HTERT RPE-1 (cell line): Measurements from ENCODE around the gene MRPS2.

ENCODE experiments used
- in situ Hi-C: fragments of 300-500 bp; cut with MboI; formaldehyde crosslinking; loops from 4 replicates; pipeline ENCODE4 v1.14.3; 2020; ENCODE audit warnings: low sequenced_read_pairs

Gene MRPS2

DNA sequence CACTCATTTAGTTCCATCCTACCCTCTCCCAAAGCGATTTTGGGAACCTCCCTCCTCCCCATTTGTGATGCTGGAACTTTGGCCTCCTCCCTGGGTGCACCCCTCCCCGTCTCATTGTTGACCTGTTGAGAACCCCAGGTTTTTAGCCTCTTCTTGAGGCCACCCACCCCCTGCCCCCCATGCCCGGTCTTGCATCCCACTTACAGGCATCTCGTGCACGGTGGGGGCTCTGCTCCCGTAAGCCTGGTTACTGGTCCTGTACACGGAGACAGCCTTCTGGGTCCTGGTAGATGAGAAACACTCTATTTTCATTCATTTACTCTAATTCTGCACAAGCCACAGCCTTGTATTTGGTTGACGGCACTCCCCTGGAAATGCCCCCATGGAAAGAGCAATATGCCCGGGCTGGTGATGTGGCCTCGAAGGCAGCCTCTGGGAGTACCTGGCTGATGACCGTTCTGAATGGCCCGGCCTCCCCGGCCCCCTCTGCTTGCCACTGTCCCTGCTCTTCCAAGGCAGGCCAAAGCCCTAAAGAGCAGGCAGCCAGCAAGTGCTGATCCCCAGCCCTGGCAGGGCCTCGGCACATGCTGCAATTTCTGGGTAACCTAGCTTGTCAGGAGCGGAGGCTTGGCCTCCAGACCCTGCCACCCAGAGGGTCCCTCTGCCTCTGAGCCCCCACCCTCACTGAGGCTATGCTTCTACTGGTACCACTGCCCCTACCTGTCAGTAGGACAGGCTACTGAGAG is 1.9 kb upstream of the MRPS2 start:
- in situ Hi-C loops, result no loop called here

DNA sequence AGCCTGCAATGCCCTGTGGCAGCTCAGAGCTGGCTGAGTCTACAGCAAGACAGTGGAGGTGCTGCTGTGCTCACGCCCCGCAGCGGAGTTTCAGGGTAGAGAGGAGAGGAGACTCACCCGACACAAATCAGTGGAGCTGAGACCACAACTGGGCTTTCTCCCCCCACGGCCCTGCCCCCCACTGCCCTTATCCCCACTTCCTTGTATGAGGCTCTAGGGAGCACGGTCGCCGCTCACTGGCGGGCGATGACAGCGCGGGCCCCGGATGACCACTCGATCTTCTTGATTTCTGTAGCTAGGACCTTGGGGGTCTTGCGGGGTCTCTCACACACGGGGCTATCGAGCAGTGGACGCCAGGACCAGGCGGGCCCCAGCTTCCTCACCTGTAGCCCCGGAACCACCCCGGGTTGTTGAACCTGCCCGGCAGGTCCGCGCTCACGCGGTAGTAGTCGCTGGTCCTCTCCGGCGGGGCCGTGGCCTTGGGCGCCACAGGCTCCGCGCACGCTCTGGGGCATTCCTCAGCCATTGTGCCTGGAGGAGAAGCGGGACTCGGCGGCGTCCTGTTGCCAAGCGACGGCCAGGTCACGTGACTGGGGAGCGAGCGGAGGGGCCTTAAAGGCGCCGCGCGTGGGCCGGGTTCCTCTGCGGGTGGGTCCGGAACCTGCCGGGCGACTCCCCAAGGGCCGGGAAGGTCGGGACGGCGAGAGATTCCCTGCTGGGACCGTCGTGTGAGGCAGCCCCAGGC is 984 bp upstream of the MRPS2 start:
- in situ Hi-C loops, result no loop called here

DNA sequence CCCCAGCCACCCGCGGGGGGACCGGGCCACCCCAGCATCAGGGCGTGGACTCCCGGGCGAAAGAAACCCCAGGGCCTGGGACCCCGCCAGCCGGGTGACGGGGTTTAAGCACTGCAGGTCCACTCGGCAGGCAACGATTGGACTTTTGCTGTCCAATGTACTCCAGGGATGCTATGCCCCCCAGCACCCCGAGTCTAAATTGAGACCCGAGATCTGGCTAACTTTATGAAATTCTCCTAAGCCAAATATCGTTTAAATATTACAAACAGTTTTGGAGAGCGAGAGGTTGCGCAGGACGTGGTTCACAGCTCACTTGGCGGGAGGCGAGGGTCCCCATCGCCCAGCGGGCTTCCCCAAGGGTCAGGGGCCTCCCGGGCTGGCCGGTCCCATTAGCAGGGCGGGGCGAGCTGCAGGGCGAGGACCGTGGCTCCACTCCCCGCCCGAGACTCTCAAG is 384 bp upstream of the MRPS2 start:
- in situ Hi-C loops, result no loop called here

DNA sequence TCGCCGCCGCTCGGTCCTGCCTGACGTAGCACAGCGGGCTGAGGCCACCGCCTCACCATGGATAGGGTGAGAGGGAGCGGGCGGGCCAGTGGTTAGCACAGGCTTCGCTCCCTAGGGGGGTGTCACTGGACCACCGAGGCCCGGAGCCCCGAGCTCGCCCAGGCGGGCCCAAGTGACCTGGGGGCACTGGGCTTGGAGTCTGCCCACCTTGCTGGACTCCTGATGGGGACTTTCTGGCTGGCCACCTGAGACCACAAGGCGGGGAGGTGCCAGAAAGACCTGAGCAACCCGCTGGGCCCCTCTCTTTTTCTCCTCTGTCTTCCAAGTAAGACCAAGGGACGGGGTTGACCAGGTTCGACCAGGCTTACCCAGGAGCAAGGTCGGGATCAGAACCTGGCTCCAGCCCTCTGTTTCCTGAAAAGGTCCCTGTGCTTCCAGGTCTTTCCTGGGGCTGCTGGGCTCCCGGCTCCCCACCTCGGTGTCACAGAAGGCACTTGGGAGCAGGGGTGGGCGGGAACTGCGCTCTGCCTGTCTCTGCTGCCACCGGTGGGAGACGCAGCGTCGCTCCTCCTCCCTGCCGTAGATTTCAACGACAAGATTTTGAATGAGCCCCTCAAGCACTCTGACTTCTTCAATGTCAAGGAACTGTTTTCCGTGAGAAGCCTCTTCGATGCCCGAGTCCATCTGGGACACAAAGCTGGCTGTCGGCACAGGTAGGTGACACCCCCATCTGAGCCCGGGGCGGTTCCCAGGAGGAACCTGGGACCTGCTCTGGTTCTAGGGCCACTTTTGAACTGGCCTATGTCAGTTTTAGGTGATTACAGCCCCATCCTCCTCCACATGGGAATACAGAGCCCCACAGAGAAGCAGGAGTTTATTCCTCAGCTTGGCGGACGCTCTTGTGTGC is 1.0 kb downstream of the MRPS2 start:
- in situ Hi-C loops, result no loop called here

DNA sequence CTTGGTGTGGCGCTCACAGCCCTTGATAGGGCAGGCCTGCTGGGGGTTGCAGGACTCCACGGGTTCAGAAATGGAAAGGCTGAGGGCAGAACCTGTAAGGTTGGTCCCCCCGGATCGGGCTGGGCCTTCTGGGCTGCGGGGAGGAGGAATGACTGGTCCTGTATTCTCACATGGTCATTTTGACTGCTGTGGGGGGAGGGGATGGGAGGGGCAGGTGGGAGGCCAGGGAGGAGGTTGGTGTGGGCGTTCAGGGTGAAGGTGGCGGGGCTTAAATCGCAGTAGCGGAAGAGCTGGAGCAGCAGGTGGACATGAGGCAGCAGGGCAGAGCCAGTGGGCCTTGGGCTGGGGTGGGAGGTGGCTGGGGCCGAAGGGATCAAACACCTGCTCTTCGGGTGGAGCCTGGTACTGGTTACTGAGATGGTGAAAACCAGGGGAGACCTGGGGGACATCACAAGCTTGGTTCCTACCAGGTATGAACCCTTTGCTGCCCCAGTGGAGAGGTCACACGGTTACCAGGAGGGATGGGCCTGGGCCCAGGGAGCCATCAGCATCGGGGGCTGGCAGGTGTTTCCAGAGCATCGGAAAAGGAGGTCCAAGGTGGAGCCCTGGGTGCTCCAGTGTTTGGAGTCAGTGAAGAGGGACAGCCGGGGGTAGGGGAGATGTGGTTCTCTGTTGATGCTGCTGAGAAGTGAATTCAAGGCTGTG is 1.8 kb downstream of the MRPS2 start:
- in situ Hi-C loops, result no loop called here

DNA sequence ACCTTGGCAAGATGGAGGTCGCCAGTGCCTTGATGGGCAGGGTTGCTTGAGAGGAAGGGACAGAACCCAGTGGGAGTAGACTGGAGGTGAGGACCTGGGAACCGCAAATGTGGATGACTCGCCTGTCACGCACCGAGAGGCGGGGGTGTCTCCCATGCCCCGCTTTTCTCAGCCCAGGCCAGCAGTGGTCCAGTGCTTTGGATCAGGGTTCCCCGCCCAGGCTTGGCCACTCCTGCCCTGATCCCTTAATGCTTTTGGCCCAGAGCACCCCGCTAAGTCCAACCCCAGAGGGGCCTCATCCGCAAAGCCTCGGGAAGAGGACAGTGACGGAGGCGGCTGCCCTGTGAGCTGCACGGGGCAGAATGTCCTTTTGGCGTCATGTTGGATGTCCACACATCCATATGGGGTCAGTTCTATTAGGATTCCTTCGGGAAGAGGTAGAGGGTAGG is 2.4 kb downstream of the MRPS2 start:
- in situ Hi-C loops, result no loop called here

DNA sequence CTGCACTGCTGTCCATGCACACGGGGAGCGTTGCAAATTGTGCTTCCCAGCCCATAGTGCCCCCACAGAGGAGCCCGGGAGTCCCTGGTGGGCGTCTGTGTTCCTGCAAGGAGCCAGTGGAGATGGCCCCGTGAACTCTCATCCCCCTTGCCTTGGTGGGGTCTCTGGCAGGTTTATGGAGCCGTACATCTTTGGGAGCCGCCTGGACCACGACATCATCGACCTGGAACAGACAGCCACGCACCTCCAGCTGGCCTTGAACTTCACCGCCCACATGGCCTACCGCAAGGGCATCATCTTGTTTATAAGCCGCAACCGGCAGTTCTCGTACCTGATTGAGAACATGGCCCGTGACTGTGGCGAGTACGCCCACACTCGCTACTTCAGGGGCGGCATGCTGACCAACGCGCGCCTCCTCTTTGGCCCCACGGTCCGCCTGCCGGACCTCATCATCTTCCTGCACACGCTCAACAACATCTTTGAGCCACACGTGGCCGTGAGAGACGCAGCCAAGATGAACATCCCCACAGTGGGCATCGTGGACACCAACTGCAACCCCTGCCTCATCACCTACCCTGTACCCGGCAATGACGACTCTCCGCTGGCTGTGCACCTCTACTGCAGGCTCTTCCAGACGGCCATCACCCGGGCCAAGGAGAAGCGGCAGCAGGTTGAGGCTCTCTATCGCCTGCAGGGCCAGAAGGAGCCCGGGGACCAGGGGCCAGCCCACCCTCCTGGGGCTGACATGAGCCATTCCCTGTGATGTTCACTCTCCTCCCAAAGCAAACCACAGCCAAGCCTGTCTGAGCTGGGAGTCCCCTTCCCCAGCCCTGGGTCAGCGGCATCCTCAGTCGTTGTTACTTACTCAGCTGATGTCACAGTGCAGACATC is 3.1 kb downstream of the MRPS2 start:
- in situ Hi-C loops, result no loop called here

DNA sequence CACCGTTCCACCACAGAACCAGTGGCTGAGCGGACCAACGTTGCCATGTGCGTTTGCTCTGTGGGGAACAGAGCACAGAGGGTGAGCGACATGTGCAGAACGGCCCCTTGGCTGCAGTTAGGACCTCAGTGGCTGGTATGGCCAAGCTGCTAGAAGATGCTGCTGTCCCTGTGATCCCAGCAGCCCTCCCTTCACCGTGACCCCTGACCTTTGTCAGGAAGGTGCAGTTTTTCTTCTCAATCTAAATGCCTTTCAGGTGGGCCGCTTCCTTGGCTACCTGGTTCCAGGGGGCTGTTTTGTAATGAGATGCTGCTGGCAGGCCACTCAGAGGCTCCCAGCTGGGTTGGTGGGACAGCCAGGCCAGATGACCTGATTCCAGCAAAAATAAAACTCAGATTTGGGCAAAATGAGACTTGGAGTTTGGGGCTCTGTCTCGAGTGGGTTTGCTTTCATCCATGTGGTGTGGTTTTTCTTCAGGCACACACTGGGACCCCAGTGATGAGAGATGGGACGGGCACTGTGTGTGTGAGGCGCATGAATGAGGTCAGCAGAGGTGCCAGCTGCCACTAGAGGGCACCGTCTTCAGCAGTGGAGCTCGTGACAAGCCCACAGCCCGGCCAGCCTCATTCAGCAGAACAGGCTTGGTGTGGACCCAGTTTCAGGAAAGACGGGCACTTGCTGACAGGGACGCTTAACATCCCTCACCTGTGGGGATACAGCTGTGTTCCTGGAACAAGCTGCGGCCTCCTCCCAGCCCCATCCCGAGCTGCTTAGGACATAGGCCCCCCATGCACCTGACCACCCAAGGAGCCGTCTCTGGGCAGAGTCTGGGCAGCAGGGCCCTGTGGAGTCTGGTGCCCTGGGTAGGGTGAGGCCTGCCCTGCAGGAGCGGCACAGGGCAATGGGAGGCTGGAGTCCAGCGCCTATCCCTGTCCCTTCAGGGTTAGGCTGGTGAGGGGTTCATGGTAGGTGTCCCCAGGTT is 4.1 kb downstream of the MRPS2 start:
- in situ Hi-C loops, result no loop called here

DNA sequence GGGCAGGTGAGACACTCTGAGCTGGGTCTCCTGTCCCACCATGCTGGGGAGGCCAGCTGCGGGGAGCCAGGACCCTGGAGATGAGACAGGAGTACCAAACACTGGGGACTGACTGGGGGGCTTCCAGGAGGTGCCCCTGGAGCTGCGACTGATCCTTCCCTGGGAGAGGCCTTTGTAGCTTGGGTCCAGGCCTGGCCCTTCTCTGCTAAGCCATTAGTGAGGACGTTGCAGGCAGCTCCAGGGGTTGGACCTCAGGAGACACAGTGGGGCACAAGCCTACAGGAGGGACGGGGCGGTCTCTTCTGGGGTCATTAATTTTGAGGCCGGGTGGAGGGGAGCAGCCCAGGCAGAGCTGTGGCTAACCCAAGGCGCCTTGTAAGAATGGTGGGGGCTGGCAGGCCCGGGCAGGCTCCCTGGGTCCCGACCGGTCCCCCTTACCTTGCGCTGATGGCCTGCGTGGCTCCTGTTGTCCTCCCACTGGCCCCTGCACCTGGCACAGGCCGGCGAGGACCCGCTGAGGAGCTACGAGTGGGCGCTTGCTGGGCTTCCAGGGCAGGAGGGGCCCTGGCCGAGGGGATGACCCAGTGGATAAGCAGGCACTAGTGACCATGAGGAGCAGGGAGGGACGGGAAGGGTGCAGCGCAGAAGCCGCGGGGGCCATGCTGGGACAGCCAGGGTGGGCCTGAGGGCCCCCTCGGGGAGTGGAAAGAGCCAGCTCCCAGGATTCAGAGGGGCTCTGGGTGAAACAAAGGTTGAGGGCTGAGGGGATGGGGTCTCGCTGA is 5.1 kb downstream of the MRPS2 start:
- in situ Hi-C loops, result no loop called here

DNA sequence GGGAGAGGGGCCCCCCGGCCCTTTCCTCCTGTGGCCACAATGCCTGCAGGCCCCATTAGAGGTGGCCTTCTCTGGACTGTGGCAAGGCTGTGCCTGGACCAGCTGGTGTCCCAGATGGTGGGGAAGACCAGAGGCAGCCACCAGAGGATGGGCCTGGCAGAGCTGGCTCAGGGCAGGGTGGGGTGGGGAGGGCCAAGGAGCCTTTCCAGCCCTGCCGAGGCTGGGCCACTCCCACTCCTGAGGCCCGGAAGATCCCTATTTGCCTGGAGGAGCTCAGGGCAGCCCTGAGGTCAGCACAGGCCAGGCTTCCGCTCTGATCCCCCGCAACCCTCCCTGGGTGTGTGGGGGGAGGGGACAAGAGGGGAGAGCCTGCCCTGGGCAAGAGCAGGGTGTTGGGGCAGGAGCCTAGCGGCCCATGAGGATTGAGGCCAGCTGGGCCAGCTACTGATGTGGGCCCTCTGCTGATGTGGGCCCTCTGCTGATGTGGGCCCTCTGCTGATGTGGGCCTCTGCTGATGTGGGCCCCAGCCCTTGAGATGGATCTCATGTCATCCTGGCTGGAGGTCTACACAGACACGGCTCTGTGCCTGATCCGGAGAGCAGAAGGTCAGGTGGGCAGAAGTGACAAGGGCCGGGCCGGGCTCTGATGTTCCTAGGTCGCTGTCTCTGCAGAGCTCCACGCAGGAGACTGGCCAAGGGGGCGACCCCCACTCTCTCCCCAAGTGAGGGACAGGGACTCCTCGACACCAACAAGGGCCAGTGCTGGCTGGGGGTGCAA is 6.0 kb downstream of the MRPS2 start:
- in situ Hi-C loops, result no loop called here

DNA sequence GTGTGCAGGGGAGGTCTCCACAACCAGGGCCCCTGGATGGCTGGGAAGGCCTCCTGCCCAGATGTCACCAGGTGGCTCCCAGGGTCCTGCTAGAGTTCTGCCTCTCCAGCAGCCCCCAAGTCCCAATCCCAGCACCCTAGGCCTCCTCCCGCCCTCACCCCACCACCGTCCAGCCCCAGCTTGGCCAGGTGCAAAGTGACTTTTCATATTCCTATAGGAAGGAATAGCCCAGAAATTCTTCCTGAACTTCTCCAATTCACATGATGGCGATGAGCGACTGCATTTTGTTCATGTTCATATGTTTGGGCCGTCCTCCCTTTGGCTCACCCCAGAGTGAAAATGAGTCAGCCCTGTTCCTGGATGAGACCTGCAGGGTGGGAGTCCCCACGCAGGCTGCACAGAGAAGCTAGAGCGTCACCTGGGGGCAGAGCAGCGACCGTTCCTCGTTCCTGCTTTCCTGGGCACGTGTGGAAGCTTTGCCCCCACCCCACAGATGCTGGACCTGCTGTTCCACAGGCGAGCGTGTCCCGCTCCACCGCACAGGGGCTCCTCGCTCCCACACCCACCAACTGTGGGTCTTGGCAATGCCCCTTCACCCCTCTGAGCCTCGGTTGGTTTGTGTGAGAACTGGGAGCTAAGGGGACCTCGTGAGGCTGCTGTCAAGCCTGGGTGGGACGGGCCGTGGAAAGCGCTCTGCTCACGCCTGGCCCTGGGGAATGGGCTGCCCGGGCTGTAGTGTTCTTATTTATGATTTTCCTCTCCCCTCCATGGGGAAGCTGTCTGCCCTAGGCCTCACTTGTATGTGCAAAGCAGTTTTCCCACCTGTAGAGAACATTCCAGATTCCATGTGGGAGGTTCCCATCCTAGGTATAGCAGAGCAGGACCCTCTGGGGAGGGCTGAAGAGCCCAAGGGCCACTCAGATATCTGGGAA is 6.9 kb downstream of the MRPS2 start:
- in situ Hi-C loops, result no loop called here

DNA sequence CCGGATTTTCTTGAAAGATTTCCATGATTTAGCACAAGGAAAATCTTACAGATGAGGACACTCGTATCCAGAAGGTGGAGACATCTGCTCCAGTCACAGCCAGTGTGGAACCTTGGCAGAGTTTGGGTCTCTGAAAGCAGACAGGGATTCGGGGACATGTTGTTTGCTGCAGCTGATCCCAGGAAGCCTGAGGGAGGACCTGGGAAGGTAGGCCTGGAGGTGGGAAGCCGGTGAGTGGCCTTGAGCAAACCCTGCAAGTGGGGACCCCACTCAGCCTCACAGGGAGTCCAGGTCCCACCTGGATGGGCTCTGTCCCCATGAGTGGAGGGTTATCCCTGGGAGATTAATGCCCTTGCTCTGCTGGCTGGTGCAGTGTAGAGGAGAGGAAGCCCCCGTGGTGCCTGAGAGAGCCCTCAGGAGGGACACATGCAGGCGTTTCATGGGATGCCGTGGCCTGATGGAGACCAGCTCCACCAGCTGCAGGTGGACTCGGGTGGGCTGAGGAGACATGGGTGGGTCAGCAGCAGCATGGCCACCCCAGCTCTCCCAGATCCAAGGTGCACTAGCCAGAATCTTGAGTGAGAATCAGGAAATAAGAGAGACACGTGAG is 7.8 kb downstream of the MRPS2 start:
- in situ Hi-C loops, result no loop called here

DNA sequence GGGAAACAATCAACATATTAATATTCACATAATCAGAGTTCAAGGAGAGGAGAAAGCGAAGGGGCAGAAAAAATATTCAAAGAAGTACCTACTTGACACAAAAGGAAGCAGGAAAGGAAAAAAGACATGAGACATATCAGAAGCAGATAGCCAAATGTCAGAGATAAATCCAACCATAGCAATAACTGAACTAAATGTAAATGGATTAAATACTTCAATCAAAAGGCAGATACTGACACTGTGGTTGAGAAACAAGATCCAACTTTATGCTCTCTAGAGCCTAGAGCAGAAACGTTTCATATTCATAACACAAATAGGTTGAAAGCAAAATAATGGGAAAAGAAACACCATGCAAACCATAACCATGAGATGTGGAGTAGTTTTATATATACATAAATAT is 9.0 kb downstream of the MRPS2 start:
- in situ Hi-C loops, result no loop called here

DNA sequence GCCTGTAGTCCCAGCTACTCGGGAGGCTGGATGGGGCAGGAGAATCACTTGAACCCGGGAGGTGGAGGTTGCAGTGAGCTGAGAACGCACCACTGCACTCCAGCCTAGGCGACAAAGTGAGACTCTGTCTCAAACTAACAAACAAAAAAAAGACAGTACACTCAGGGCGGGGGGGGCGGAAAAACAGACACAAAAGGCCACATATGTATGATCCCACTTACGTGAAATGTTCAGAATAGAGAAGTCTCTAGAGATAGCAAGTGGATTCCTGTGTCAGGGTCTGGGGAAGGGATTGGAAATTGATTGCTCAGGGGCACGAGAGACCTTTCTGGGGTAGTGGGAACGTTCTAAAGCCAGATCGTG is 11.7 kb downstream of the MRPS2 start:
- in situ Hi-C loops, result no loop called here

DNA sequence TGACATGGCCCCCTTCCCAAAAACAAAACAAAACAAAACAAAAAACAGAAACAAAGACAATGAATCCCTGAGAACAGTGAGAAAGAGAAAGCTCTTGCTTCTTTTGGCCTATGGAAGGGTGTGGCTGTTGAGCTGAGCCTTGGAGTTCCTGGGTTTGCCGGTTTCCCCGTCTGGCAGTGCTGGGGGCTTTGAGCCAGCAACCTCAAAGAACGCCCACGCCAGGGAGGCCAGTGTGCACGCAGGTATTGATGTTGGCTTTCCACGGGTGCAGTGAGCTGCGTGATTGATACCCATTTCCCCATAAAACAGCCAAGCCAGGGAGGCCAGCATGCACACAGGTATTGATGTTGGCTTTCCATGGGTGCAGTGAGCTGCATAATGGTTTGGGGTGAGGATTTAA is 12.4 kb downstream of the MRPS2 start:
- in situ Hi-C loops, result no loop called here
